HCT116 (cell line): Measurements from ENCODE around the gene SH3PXD2A. TPM values are rescaled to one million over a fixed set of nuclear protein-coding genes. Genes with fewer than 3 reads are reported as not detected.

Experiments
- ATAC-seq: fragments of 200-7000 bp; cut with Tn5 transposase; 2 replicates; pipeline ENCODE4 v1.9.1; 2020; ENCODE audit warnings: mild to moderate bottlenecking, moderate library complexity
- BruUV-seq: library from RNA; stranded (reverse); fragments of 400-500 nt; replicated peaks from 2 replicates; lab custom pipeline; 2021; lab: Mats Ljungman, UMichigan
- CTCF ChIA-PET: fragments of 300-600 bp; sonication (Branson Sonifier 250); formaldehyde crosslinking; loops from one replicate; lab custom pipeline; 2021; ENCODE audit warnings: antibody characterized with exemption; lab: Charles Lee
- POLR2A ChIA-PET: fragments of 300-600, 350-600 bp; sonication (Branson Sonifier 250); formaldehyde crosslinking; loops from one replicate; lab custom pipeline; 2021; ENCODE audit warnings: antibody characterized with exemption; lab: Charles Lee
- RAD21 ChIA-PET, 2 experiments: fragments of 300-600 bp; sonication (Branson Sonifier 250); formaldehyde crosslinking; loops; one replicate each; lab custom pipeline; 2023; ENCODE audit warnings: low total read pairs in 2 of 2; ENCODE audit not compliant: uncharacterized antibody in 2 of 2, unreplicated experiment in 2 of 2, low non-redundant PET in 1 of 2; lab: Charles Lee
- DNase-seq: peaks from one replicate; pipeline ENCODE4 v3.0.0-alpha.2; 2010; ENCODE audit warnings: low read depth, low spot score
- H2AFZ ChIP-seq: fragments of 200-600 bp; shearing (Covaris generic), sonication (generic); 2 replicates; pipeline ENCODE4 v1.6.1; 2017; ENCODE audit warnings: low read depth, mixed run types, mixed read lengths, antibody characterized with exemption, low read length; ENCODE audit not compliant: poor library complexity, severe bottlenecking
- H3K27ac ChIP-seq: 2 replicates; pipeline ENCODE4 v1.5.1; 2012; ENCODE audit warnings: low read depth, low read length
- H3K27me3 ChIP-seq: fragments of 200-600 bp; sonication (generic); 2 replicates; pipeline ENCODE4 v1.6.1; 2016; ENCODE audit warnings: mixed run types, low read length, mixed read lengths; ENCODE audit not compliant: insufficient read depth
- H3K36me3 ChIP-seq, 2 experiments: fragments of 200-500 bp in 1 of 2; fragments of 200-600 bp in 1 of 2; sonication (Bioruptor generic) in 1 of 2; sonication (generic) in 1 of 2; 2 replicates each; pipeline versions ENCODE4 v1.5.1 to v1.6.1; 2014 to 2016; ENCODE audit warnings: low read length in 2 of 2, inconsistent platforms in 1 of 2, mixed read lengths in 1 of 2, mixed run types in 1 of 2; ENCODE audit not compliant: insufficient read depth in 2 of 2, control insufficient read depth in 1 of 2
- H3K4me1 ChIP-seq, 2 experiments: fragments of 200-600 bp in 1 of 2; sonication (generic) in 1 of 2; 2 replicates each; pipeline versions ENCODE4 v1.5.1 to v1.6.1; 2012 to 2017; ENCODE audit warnings: low read length in 2 of 2, inconsistent platforms in 1 of 2, mild to moderate bottlenecking in 1 of 2, mixed read lengths in 1 of 2, mixed run types in 1 of 2, moderate library complexity in 1 of 2; ENCODE audit not compliant: insufficient read depth in 2 of 2, control insufficient read depth in 1 of 2
- H3K4me2 ChIP-seq: fragments of 200-600 bp; sonication (generic); 2 replicates; pipeline ENCODE4 v1.6.1; 2017; ENCODE audit warnings: mixed run types, low read length, mixed read lengths
- H3K4me3 ChIP-seq, 2 experiments: fragments of 200-600 bp in 1 of 2; sonication (generic) in 1 of 2; replicated peaks in 1 of 2; 2 replicates each; pipeline ENCODE4 v1.5.1; 2011 to 2016; ENCODE audit warnings: low read length in 2 of 2, control low read depth in 1 of 2, low read depth in 1 of 2, mild to moderate bottlenecking in 1 of 2, mixed read lengths in 1 of 2, mixed run types in 1 of 2
- H3K79me2 ChIP-seq: fragments of 200-600 bp; sonication (generic); 2 replicates; pipeline ENCODE4 v1.6.1; 2017; ENCODE audit warnings: mild to moderate bottlenecking, mixed run types, low read length, moderate library complexity, mixed read lengths; ENCODE audit not compliant: insufficient read depth
- H3K9ac ChIP-seq: fragments of 200-600 bp; sonication (generic); 2 replicates; pipeline ENCODE4 v1.6.1; 2016; ENCODE audit warnings: low read length, mixed read lengths
- H3K9me2 ChIP-seq: fragments of 200-600 bp; sonication (generic), shearing (Covaris generic); 2 replicates; pipeline ENCODE4 v1.6.1; 2017; ENCODE audit warnings: mixed run types, mild to moderate bottlenecking, moderate library complexity; ENCODE audit not compliant: insufficient read depth
- H3K9me3 ChIP-seq, 2 experiments: fragments of 200-500 bp in 1 of 2; fragments of 200-600 bp in 1 of 2; sonication (Bioruptor generic) in 1 of 2; sonication (generic) in 1 of 2; 2 replicates each; pipeline ENCODE4 v1.6.1; 2014 to 2017; ENCODE audit warnings: low read length in 2 of 2, mixed read lengths in 2 of 2, inconsistent platforms in 1 of 2, low read depth in 1 of 2, mild to moderate bottlenecking in 1 of 2, mixed run types in 1 of 2, moderate library complexity in 1 of 2; ENCODE audit not compliant: control insufficient read depth in 1 of 2, insufficient read depth in 1 of 2
- H4K20me1 ChIP-seq: fragments of 200-600 bp; sonication (generic), shearing (Covaris generic); 2 replicates; pipeline ENCODE4 v1.6.1; 2017; ENCODE audit warnings: mixed run types, mild to moderate bottlenecking, moderate library complexity; ENCODE audit not compliant: insufficient read depth
- ATF3 ChIP-seq: IDR thresholded peaks from 2 replicates; pipeline ENCODE4 v1.6.1; 2012
- CBX3 ChIP-seq: IDR thresholded peaks from 2 replicates; pipeline ENCODE4 v1.6.1; 2012; ENCODE audit warnings: low read depth
- CEBPB ChIP-seq: IDR thresholded peaks from 2 replicates; pipeline ENCODE4 v1.6.1; 2012; ENCODE audit warnings: low read depth
- CTCF ChIP-seq, 3 experiments: fragments of 200-600 bp in 1 of 3; sonication (generic) in 1 of 3; IDR thresholded peaks in 2 of 3; conservative IDR thresholded peaks in 1 of 3; 2 replicates each; pipeline ENCODE4 v1.5.1; 2012 to 2017; ENCODE audit warnings: low read depth in 2 of 3, low read length in 2 of 3, antibody characterized with exemption in 1 of 3, borderline replicate concordance in 1 of 3, control low read depth in 1 of 3, mild to moderate bottlenecking in 1 of 3, mixed read lengths in 1 of 3, mixed run types in 1 of 3, moderate library complexity in 1 of 3; ENCODE audit not compliant: insufficient read depth in 1 of 3
- EGR1 ChIP-seq: IDR thresholded peaks from 2 replicates; pipeline ENCODE4 v1.6.1; 2012; ENCODE audit warnings: low read depth
- EZH2 ChIP-seq: fragments of 200-600 bp; sonication (generic); IDR thresholded peaks from 2 replicates; pipeline ENCODE4 v1.6.1; 2017; ENCODE audit warnings: antibody characterized with exemption, mixed run types
- EZH2phosphoT487 ChIP-seq: fragments of 200-600 bp; IDR thresholded peaks from 2 replicates; pipeline ENCODE4 v1.6.1; 2018; ENCODE audit warnings: antibody characterized with exemption, borderline replicate concordance
- FOSL1 ChIP-seq: IDR thresholded peaks from 2 replicates; pipeline ENCODE4 v1.6.1; 2012; ENCODE audit warnings: low read depth
- JUND ChIP-seq: IDR thresholded peaks from 2 replicates; pipeline ENCODE4 v1.6.1; 2012
- POLR2AphosphoS5 ChIP-seq: IDR thresholded peaks from 2 replicates; pipeline ENCODE4 v1.6.1; 2011; ENCODE audit warnings: mild to moderate bottlenecking, low read depth, low read length, moderate library complexity
- SP1 ChIP-seq: IDR thresholded peaks from 2 replicates; pipeline ENCODE4 v1.6.1; 2012; ENCODE audit warnings: low read depth
- SRF ChIP-seq: IDR thresholded peaks from 2 replicates; pipeline ENCODE4 v1.6.1; 2012; ENCODE audit warnings: low read depth
- ZFX ChIP-seq: fragments of 450-650 bp; IDR thresholded peaks from 2 replicates; pipeline ENCODE4 v1.6.1; 2017
- ZNF274 ChIP-seq: fragments of 200-500 bp; sonication (Bioruptor generic); IDR thresholded peaks from 2 replicates; pipeline ENCODE4 v1.6.1; 2014; ENCODE audit warnings: mild to moderate bottlenecking, low read depth, low read length, inconsistent platforms
- intact Hi-C: fragments of 100-400 bp; cut with micrococcal nuclease; formaldehyde crosslinking; loops from 2 replicates; pipeline ENCODE4 v1.10.0; 2022
- total RNA-seq: library from RNA; stranded (reverse); gene quantifications from one replicate; pipeline ENCODE4 v1.2.1, GENCODE V29; 2021; ENCODE audit not compliant: unreplicated experiment

Gene SH3PXD2A
- total RNA-seq, 1 experiment from 2014 or later = 8.7 TPM

- intact Hi-C loops = no loop called here
Observed at GRCh38 chr10:103765168-103765567, 90.2 kb downstream of the SH3PXD2A start.

GRCh38 chr10:103764296-103765088 is 90.9 kb downstream of the SH3PXD2A start:
- Histone ChIP-seq H4K20me1 (no peaks in the 10 kb centered on the region), H3K9me3 (no peaks in the 10 kb centered on the region), H3K36me3 (no peaks in the 10 kb centered on the region), H3K79me2 (no peaks in the 10 kb centered on the region), H3K4me2 (no peak overlapping the region)
- intact Hi-C loops = no loop called here
- TF ChIP-seq ZNF274 = no peak
- no peak for TF ChIP-seq JUND
- no peak for TF ChIP-seq CTCF (IDR thresholded peaks at IDR 0.05 in 2 of 3, conservative IDR thresholded peaks at IDR 0.05 in 1 of 3; ENCODE audit: borderline replicate concordance in 1 of 3, insufficient read depth in 1 of 3, low read depth in 2 of 3, low read length in 2 of 3)
- TF ChIP-seq SRF = no peak
- TF ChIP-seq CBX3 = no peak
- TF ChIP-seq FOSL1 = no peak
- no peak for TF ChIP-seq EZH2phosphoT487
- no peak for TF ChIP-seq ZFX
- no peak for TF ChIP-seq CEBPB
- TF ChIP-seq EZH2 = no peak
- TF ChIP-seq SP1 = no peak
- TF ChIP-seq, all 23 proteins: peak for 0
- H2AFZ ChIP-seq = no peak overlapping the region
- H3K4me1 ChIP-seq = peaks cover 12 to 46% of the 10 kb centered on the region in 2 experiments
- no TSS peak for BruUV-seq
- ATAC-seq (no peak), DNase-seq (no peak)
- POLR2A ChIA-PET = interaction anchor here (1.9 kb wide), 1 partner anchor 19 kb away, joined by 5 read pairs; no protein-coding TSS in a partner anchor
- H3K9ac ChIP-seq = no peak overlapping the region
- H3K27ac ChIP-seq = no peak overlapping the region
- no peak overlapping the region for H3K4me3 ChIP-seq
- RAD21 ChIA-PET = no interaction called here
- no peaks in the 10 kb centered on the region for H3K27me3 ChIP-seq
- H3K9me2 ChIP-seq = no peaks in the 10 kb centered on the region
- CTCF ChIA-PET = interaction anchor here (2.1 kb wide), 1 partner anchor 12 kb away, joined by 9 read pairs; no protein-coding TSS in a partner anchor

More at GRCh38 chr10:103765168-103765567, 90.2 kb downstream of the SH3PXD2A start:
- H3K9ac ChIP-seq = no peak overlapping the region
- H4K20me1 ChIP-seq = no peaks in the 10 kb centered on the region
- no TSS peak for BruUV-seq
- ChIA-PET RAD21 (no interaction called here), CTCF (no interaction called here), POLR2A (no interaction called here)
- no peaks in the 10 kb centered on the region for H3K79me2 ChIP-seq
- no peaks in the 10 kb centered on the region for H3K27me3 ChIP-seq
- no peak overlapping the region for H3K27ac ChIP-seq
- no peak; the same call in 1 of the 2 replicates for ATAC-seq
- H2AFZ ChIP-seq = no peak overlapping the region
- H3K4me2 ChIP-seq = no peak overlapping the region
- TF ChIP-seq ATF3 (no peak), EGR1 (no peak), ZNF274 (no peak), POLR2AphosphoS5 (no peak)
- no peak for DNase-seq
- H3K4me1 ChIP-seq = peaks cover 12 to 44% of the 10 kb centered on the region in 2 experiments
- H3K4me3 ChIP-seq = no peak overlapping the region
- no peaks in the 10 kb centered on the region for H3K9me2 ChIP-seq
- H3K36me3 ChIP-seq = no peaks in the 10 kb centered on the region
- no peaks in the 10 kb centered on the region for H3K9me3 ChIP-seq
